Neural cell (in vitro differentiated cells): ENCODE results near the gene MBTD1.
"Not testable (repeated sequence)": the region's sequence is repeated elsewhere in the genome, so short reads cannot be mapped to it uniquely, and the experiment has no call there.

Experiments
- EP300 ChIP-seq: fragments of 450-650 bp; conservative IDR thresholded peaks from 2 replicates; pipeline ENCODE4 v1.6.1; 2014; ENCODE audit warnings: antibody characterized with exemption, mild to moderate bottlenecking, moderate library complexity; ENCODE audit not compliant: poor library complexity, severe bottlenecking
- EZH2 ChIP-seq: fragments of 200-600, 300-800 bp; shearing (Covaris generic), sonication (generic); IDR thresholded peaks from 2 replicates; pipeline ENCODE4 v1.6.1; 2014; ENCODE audit warnings: antibody characterized with exemption, low read length, borderline replicate concordance, mild to moderate bottlenecking; ENCODE audit not compliant: insufficient read depth, poor library complexity, severe bottlenecking
- MXI1 ChIP-seq: fragments of 450-650 bp; conservative IDR thresholded peaks from 2 replicates; pipeline ENCODE4 v1.6.1; 2014; ENCODE audit warnings: antibody characterized with exemption, mild to moderate bottlenecking; ENCODE audit not compliant: poor library complexity, severe bottlenecking
- POLR2AphosphoS5 ChIP-seq: IDR thresholded peaks from 2 replicates; pipeline ENCODE4 v1.6.1; 2012
- RAD21 ChIP-seq: fragments of 450-650 bp; conservative IDR thresholded peaks from 2 replicates; pipeline ENCODE4 v1.6.1; 2014; ENCODE audit warnings: antibody characterized with exemption, mild to moderate bottlenecking, moderate library complexity
- SMC3 ChIP-seq: fragments of 450-650 bp; conservative IDR thresholded peaks from 2 replicates; pipeline ENCODE4 v1.6.1; 2014; ENCODE audit warnings: antibody characterized with exemption, mild to moderate bottlenecking, moderate library complexity; ENCODE audit not compliant: poor library complexity
- TAF1 ChIP-seq: IDR thresholded peaks from 2 replicates; pipeline ENCODE4 v1.6.1; 2012; ENCODE audit warnings: low read depth
- TF ChIP-seq, protein P1 (sequence below): fragments of 450-650 bp; IDR thresholded peaks from 2 replicates; pipeline ENCODE4 v1.5.1; 2014; ENCODE audit warnings: antibody characterized with exemption, mild to moderate bottlenecking, moderate library complexity; ENCODE audit not compliant: poor library complexity, severe bottlenecking
- TF ChIP-seq, protein P2 (sequence below): IDR thresholded peaks from 2 replicates; pipeline ENCODE4 v1.6.1; 2012; ENCODE audit warnings: borderline replicate concordance

DNA sequence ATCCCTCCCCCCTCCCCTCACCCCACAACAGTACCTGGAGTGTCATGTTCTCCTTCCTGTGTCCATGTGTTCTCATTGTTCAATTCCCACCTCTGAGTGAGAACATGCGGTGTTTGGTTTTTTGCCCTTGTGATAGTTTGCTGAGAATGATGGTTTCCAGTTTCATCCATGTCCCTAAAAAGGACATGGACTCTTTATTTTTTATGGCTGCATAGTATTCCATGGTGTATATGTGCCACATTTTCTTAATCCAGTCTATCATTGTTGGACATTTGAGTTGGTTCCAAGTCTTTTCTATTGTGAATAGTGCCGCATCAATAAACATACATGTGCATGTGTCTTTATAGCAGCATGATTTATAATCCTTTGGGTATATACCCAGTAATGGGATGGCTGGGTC, 34.5 kb upstream of the MBTD1 start:
- TF ChIP-seq, protein P1, sequence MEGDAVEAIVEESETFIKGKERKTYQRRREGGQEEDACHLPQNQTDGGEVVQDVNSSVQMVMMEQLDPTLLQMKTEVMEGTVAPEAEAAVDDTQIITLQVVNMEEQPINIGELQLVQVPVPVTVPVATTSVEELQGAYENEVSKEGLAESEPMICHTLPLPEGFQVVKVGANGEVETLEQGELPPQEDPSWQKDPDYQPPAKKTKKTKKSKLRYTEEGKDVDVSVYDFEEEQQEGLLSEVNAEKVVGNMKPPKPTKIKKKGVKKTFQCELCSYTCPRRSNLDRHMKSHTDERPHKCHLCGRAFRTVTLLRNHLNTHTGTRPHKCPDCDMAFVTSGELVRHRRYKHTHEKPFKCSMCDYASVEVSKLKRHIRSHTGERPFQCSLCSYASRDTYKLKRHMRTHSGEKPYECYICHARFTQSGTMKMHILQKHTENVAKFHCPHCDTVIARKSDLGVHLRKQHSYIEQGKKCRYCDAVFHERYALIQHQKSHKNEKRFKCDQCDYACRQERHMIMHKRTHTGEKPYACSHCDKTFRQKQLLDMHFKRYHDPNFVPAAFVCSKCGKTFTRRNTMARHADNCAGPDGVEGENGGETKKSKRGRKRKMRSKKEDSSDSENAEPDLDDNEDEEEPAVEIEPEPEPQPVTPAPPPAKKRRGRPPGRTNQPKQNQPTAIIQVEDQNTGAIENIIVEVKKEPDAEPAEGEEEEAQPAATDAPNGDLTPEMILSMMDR: not testable (repeated sequence)
- not testable (repeated sequence) for TF ChIP-seq POLR2AphosphoS5, MXI1, TAF1, RAD21, EZH2, EP300, SMC3
- TF ChIP-seq, protein P2, sequence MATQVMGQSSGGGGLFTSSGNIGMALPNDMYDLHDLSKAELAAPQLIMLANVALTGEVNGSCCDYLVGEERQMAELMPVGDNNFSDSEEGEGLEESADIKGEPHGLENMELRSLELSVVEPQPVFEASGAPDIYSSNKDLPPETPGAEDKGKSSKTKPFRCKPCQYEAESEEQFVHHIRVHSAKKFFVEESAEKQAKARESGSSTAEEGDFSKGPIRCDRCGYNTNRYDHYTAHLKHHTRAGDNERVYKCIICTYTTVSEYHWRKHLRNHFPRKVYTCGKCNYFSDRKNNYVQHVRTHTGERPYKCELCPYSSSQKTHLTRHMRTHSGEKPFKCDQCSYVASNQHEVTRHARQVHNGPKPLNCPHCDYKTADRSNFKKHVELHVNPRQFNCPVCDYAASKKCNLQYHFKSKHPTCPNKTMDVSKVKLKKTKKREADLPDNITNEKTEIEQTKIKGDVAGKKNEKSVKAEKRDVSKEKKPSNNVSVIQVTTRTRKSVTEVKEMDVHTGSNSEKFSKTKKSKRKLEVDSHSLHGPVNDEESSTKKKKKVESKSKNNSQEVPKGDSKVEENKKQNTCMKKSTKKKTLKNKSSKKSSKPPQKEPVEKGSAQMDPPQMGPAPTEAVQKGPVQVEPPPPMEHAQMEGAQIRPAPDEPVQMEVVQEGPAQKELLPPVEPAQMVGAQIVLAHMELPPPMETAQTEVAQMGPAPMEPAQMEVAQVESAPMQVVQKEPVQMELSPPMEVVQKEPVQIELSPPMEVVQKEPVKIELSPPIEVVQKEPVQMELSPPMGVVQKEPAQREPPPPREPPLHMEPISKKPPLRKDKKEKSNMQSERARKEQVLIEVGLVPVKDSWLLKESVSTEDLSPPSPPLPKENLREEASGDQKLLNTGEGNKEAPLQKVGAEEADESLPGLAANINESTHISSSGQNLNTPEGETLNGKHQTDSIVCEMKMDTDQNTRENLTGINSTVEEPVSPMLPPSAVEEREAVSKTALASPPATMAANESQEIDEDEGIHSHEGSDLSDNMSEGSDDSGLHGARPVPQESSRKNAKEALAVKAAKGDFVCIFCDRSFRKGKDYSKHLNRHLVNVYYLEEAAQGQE: not testable (repeated sequence)
